ENCODE data around the gene LIMD2.

LIMD2 gene

GRCh38 chr17:63659850-63660249 lies 40.1 kb downstream of the LIMD2 start:
- H3K36me3 ChIP-seq (ENCODE audit: control insufficient read depth, insufficient read depth, low read length): 0 out of 2 replicates have a peak, but pooled peaks cover 2% of the 10 kb centered on the region
- DNase-seq (ENCODE audit: low read depth, low spot score): no peak
- WGBS (ENCODE audit: insufficient coverage, insufficient read length): no CpG with 5 or more reads among the region's 3 CpGs
- no peaks in the 10 kb centered on the region for H3K9me3 ChIP-seq (ENCODE audit: control insufficient read depth, insufficient read depth, low read length)
- no peak overlapping the region for H3K27ac ChIP-seq (ENCODE audit: low read length)
- H3K27me3 ChIP-seq (ENCODE audit: control insufficient read depth, insufficient read depth, low read length): no peaks in the 10 kb centered on the region
- no peak overlapping the region for H3K4me3 ChIP-seq (ENCODE audit: low read length)
- H3K4me1 ChIP-seq (ENCODE audit: control insufficient read depth, insufficient read depth, low read length): no peaks in the 10 kb centered on the region; the same call in 1 of the 2 replicates

GRCh38 chr17:63658366-63658765 lies 41.6 kb downstream of the LIMD2 start:
- Histone ChIP-seq H3K27ac (ENCODE audit: low read length) (no peak overlapping the region), H3K9me3 (ENCODE audit: control insufficient read depth, insufficient read depth, low read length) (no peaks in the 10 kb centered on the region), H3K4me1 (ENCODE audit: control insufficient read depth, insufficient read depth, low read length) (no peaks in the 10 kb centered on the region; the same call in 1 of the 2 replicates), H3K4me3 (ENCODE audit: low read length) (no peak overlapping the region), H3K27me3 (ENCODE audit: control insufficient read depth, insufficient read depth, low read length) (no peaks in the 10 kb centered on the region), H3K36me3 (ENCODE audit: control insufficient read depth, insufficient read depth, low read length) (peaks cover 2% of the 10 kb centered on the region; the same call in 1 of the 2 replicates)
- DNase-seq (ENCODE audit: low read depth, low spot score): no peak
- no CpG with 5 or more reads among the region's 1 CpG for WGBS (ENCODE audit: insufficient coverage, insufficient read length)

- no peak for DNase-seq (ENCODE audit: low read depth, low spot score)
- no peaks in the 10 kb centered on the region; the same call in 1 of the 2 replicates for H3K4me1 ChIP-seq (ENCODE audit: control insufficient read depth, insufficient read depth, low read length)
- peaks cover 2% of the 10 kb centered on the region; the same call in 1 of the 2 replicates for H3K36me3 ChIP-seq (ENCODE audit: control insufficient read depth, insufficient read depth, low read length)
- no peaks in the 10 kb centered on the region for H3K9me3 ChIP-seq (ENCODE audit: control insufficient read depth, insufficient read depth, low read length)
- no peaks in the 10 kb centered on the region for H3K27me3 ChIP-seq (ENCODE audit: control insufficient read depth, insufficient read depth, low read length)
- WGBS (ENCODE audit: insufficient coverage, insufficient read length): no CpG with 5 or more reads among the region's 3 CpGs
- H3K4me3 ChIP-seq (ENCODE audit: low read length): no peak overlapping the region
- H3K27ac ChIP-seq (ENCODE audit: low read length): no peak overlapping the region
Measured at GRCh38 chr17:63657786-63658185, 42.1 kb downstream of the LIMD2 start.

GRCh38 chr17:63653050-63653449 lies 46.9 kb downstream of the LIMD2 start:
- WGBS (ENCODE audit: insufficient coverage, insufficient read length): no CpG with 5 or more reads among the region's 2 CpGs
- no peak overlapping the region for H3K4me3 ChIP-seq (ENCODE audit: low read length)
- no peaks in the 10 kb centered on the region for H3K4me1 ChIP-seq (ENCODE audit: control insufficient read depth, insufficient read depth, low read length)
- no peaks in the 10 kb centered on the region for H3K27me3 ChIP-seq (ENCODE audit: control insufficient read depth, insufficient read depth, low read length)
- no peaks in the 10 kb centered on the region for H3K9me3 ChIP-seq (ENCODE audit: control insufficient read depth, insufficient read depth, low read length)
- H3K36me3 ChIP-seq (ENCODE audit: control insufficient read depth, insufficient read depth, low read length): peaks cover 2% of the 10 kb centered on the region; the same call in 1 of the 2 replicates
- DNase-seq (ENCODE audit: low read depth, low spot score): no peak
- no peak overlapping the region for H3K27ac ChIP-seq (ENCODE audit: low read length)

- no peak for DNase-seq (ENCODE audit: low read depth, low spot score)
- no peaks in the 10 kb centered on the region; the same call in 1 of the 2 replicates for H3K36me3 ChIP-seq (ENCODE audit: control insufficient read depth, insufficient read depth, low read length)
- H3K4me1 ChIP-seq (ENCODE audit: control insufficient read depth, insufficient read depth, low read length): peaks cover 3% of the 10 kb centered on the region; the same call in 1 of the 2 replicates
- H3K27me3 ChIP-seq (ENCODE audit: control insufficient read depth, insufficient read depth, low read length): no peaks in the 10 kb centered on the region
- H3K27ac ChIP-seq (ENCODE audit: low read length): no peak overlapping the region
- no CpG with 5 or more reads among the region's 3 CpGs for WGBS (ENCODE audit: insufficient coverage, insufficient read length)
- no peaks in the 10 kb centered on the region for H3K9me3 ChIP-seq (ENCODE audit: control insufficient read depth, insufficient read depth, low read length)
- H3K4me3 ChIP-seq (ENCODE audit: low read length): no peak overlapping the region
Measured at GRCh38 chr17:63652106-63652505, 47.8 kb downstream of the LIMD2 start.

GRCh38 chr17:63649813-63650212 lies 50.1 kb downstream of the LIMD2 start:
- peaks cover 4% of the 10 kb centered on the region; the same call in 1 of the 2 replicates for H3K4me1 ChIP-seq (ENCODE audit: control insufficient read depth, insufficient read depth, low read length)
- H3K27me3 ChIP-seq (ENCODE audit: control insufficient read depth, insufficient read depth, low read length): no peaks in the 10 kb centered on the region
- DNase-seq (ENCODE audit: low read depth, low spot score): no peak
- H3K4me3 ChIP-seq (ENCODE audit: low read length): no peak overlapping the region
- no CpG with 5 or more reads among the region's 1 CpG for WGBS (ENCODE audit: insufficient coverage, insufficient read length)
- no peak overlapping the region for H3K27ac ChIP-seq (ENCODE audit: low read length)
- no peaks in the 10 kb centered on the region; the same call in 1 of the 2 replicates for H3K36me3 ChIP-seq (ENCODE audit: control insufficient read depth, insufficient read depth, low read length)
- no peaks in the 10 kb centered on the region for H3K9me3 ChIP-seq (ENCODE audit: control insufficient read depth, insufficient read depth, low read length)

- Histone ChIP-seq H3K36me3 (ENCODE audit: control insufficient read depth, insufficient read depth, low read length) (no peaks in the 10 kb centered on the region), H3K27me3 (ENCODE audit: control insufficient read depth, insufficient read depth, low read length) (no peaks in the 10 kb centered on the region), H3K27ac (ENCODE audit: low read length) (no peak overlapping the region), H3K9me3 (ENCODE audit: control insufficient read depth, insufficient read depth, low read length) (no peaks in the 10 kb centered on the region), H3K4me1 (ENCODE audit: control insufficient read depth, insufficient read depth, low read length) (peaks cover 4% of the 10 kb centered on the region; the same call in 1 of the 2 replicates), H3K4me3 (ENCODE audit: low read length) (no peak overlapping the region)
- DNase-seq (ENCODE audit: low read depth, low spot score): no peak
Measured at GRCh38 chr17:63647936-63648335, 52.0 kb downstream of the LIMD2 start.

- Histone ChIP-seq H3K27me3 (ENCODE audit: control insufficient read depth, insufficient read depth, low read length) (no peaks in the 10 kb centered on the region), H3K4me1 (ENCODE audit: control insufficient read depth, insufficient read depth, low read length) (peaks cover 4% of the 10 kb centered on the region; the same call in 1 of the 2 replicates), H3K36me3 (ENCODE audit: control insufficient read depth, insufficient read depth, low read length) (no peaks in the 10 kb centered on the region), H3K27ac (ENCODE audit: low read length) (no peak overlapping the region), H3K4me3 (ENCODE audit: low read length) (no peak overlapping the region), H3K9me3 (ENCODE audit: control insufficient read depth, insufficient read depth, low read length) (no peaks in the 10 kb centered on the region)
- no CpG with 5 or more reads among the region's 4 CpGs for WGBS (ENCODE audit: insufficient coverage, insufficient read length)
- DNase-seq (ENCODE audit: low read depth, low spot score): no peak
Measured at GRCh38 chr17:63647065-63647725, 52.7 kb downstream of the LIMD2 start.

GRCh38 chr17:63646488-63646806 lies 53.5 kb downstream of the LIMD2 start:
- Histone ChIP-seq H3K27ac (ENCODE audit: low read length) (no peak overlapping the region), H3K27me3 (ENCODE audit: control insufficient read depth, insufficient read depth, low read length) (no peaks in the 10 kb centered on the region), H3K36me3 (ENCODE audit: control insufficient read depth, insufficient read depth, low read length) (no peaks in the 10 kb centered on the region), H3K4me1 (ENCODE audit: control insufficient read depth, insufficient read depth, low read length) (peaks cover 4% of the 10 kb centered on the region; the same call in 1 of the 2 replicates), H3K4me3 (ENCODE audit: low read length) (no peak overlapping the region), H3K9me3 (ENCODE audit: control insufficient read depth, insufficient read depth, low read length) (no peaks in the 10 kb centered on the region)
- DNase-seq (ENCODE audit: low read depth, low spot score): no peak
- WGBS (ENCODE audit: insufficient coverage, insufficient read length): no CpG with 5 or more reads among the region's 1 CpG

Measured in iPS DF 6.9 (cell line).